ENCODE data around the gene POLE3. TPM values are rescaled to one million over a fixed set of nuclear protein-coding genes. Genes with fewer than 3 reads are reported as not detected.

Gene POLE3
- total and polyA plus RNA-seq, 9 of the 15 experiments (the other 6 are each of a cell fraction or from before 2014, with no cell fraction given), result 52.6 to 179 (median 110) TPM

GRCh38 chr9:113410207-113410864 is at the start of gene POLE3, which contains the start of gene C9orf43 (continued):
- TF ChIP-seq RUNX1 (IDR thresholded peaks at IDR 0.05; ENCODE audit: low read depth), result no peak
- TF ChIP-seq CHD2 (IDR thresholded peaks at IDR 0.05; ENCODE audit: low read depth, low read length), result peak; percentile 87
- no peak for TF ChIP-seq SRF (CRISPR knock-in tag; IDR thresholded peaks at IDR 0.05)
- TF ChIP-seq TOE1 (IDR thresholded peaks at IDR 0.05; ENCODE audit: borderline replicate concordance), result peak; percentile 95
- TF ChIP-seq TOE1 (CRISPR knock-in tag; IDR thresholded peaks at IDR 0.05; ENCODE audit: borderline replicate concordance, low read depth), result peak; percentile 36; the same call in 1 of the 2 replicates
- peak; percentile 33; the same call in 1 of the 2 replicates for TF ChIP-seq MYNN (IDR thresholded peaks at IDR 0.05)
- no peak for TF ChIP-seq MYNN (CRISPR knock-in tag; IDR thresholded peaks at IDR 0.05)
- TF ChIP-seq ID3 (CRISPR knock-in tag; IDR thresholded peaks at IDR 0.05), result no peak
- TF ChIP-seq ID3 (tag; IDR thresholded peaks at IDR 0.05), result no peak
- TF ChIP-seq PREB (CRISPR knock-in tag; IDR thresholded peaks at IDR 0.05), result no peak
- TF ChIP-seq PHTF2 (CRISPR knock-in tag; IDR thresholded peaks at IDR 0.05), result no peak
- TF ChIP-seq ILF3 (IDR thresholded peaks at IDR 0.05; ENCODE audit: borderline replicate concordance), result no peak
- TF ChIP-seq CHD4 (IDR thresholded peaks at IDR 0.05; ENCODE audit: insufficient read depth, insufficient replicate concordance, low read depth, low read length, poor library complexity, severe bottlenecking), result no peak
- TF ChIP-seq ATF4 (CRISPR knock-in tag; IDR thresholded peaks at IDR 0.05), result no peak
- TF ChIP-seq SIN3B (IDR thresholded peaks at IDR 0.05; ENCODE audit: low read depth), result peak; percentile 27; the same call in 1 of the 2 replicates
- TF ChIP-seq ZNF316 (IDR thresholded peaks at IDR 0.05), result peak; percentile 59; the same call in 1 of the 2 replicates
- no peak for TF ChIP-seq SMARCE1 (IDR thresholded peaks at IDR 0.05)
- no peak for TF ChIP-seq E4F1 (CRISPR knock-in tag; IDR thresholded peaks at IDR 0.05; ENCODE audit: borderline replicate concordance)
- TF ChIP-seq TAF9B (IDR thresholded peaks at IDR 0.05; ENCODE audit: partially characterized antibody), result peak; percentile 40
- peak; percentile 77 for TF ChIP-seq GABPB1 (CRISPR knock-in tag; IDR thresholded peaks at IDR 0.05)
- no peak for TF ChIP-seq YBX1 (IDR thresholded peaks at IDR 0.05)
- TF ChIP-seq BDP1 (IDR thresholded peaks at IDR 0.05; ENCODE audit: insufficient read depth, insufficient read length), result no peak
- no peak for TF ChIP-seq ZNF655 (CRISPR knock-in tag; IDR thresholded peaks at IDR 0.05)
- TF ChIP-seq SMAD3 (CRISPR knock-in tag; conservative IDR thresholded peaks at IDR 0.05), result 0 out of 2 replicates have a peak, but pooled peaks have one; percentile 6
